ENCODE measurements around the gene AVPI1.

DNA sequence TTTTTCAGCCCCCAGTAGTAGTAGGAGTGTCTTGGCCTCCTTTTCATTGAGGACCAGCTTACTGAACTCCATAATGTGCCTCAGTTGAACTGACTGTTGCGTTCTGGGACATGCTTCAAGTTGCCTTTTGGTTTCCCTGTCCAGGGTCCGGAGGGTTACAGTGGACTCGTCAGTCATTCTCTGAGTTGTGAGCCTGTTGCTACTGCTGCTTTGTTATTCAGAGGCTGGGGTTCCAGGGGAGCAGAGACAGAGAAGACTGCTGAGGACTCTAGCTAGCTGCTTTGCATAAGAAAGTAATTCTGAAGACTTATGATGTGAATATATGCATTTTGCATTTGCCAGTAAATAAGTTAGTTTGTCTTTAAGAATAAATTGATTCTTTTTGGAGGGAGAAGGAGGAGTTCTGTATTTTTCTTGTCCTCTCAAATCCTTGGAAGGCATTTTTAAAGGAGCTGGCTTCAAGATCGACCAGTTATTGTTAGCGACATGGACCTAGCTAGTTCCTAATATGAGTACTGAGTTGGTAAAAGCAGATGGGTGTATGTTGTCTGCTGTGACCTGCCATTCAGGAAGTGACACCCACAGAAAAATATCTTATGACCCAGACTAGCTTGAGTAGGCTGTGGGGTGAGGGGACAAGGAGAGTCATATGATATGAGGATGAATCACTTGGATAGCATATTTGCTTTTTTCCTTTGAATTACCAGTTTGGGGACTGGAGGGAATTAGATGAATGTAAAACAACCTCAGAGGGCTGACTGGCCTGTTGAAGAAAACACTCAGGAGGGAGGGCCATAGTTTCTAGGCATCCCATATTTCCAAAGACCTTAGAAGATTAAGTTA is 38.3 kb downstream of the AVPI1 start:
- TF ChIP-seq, protein P1, sequence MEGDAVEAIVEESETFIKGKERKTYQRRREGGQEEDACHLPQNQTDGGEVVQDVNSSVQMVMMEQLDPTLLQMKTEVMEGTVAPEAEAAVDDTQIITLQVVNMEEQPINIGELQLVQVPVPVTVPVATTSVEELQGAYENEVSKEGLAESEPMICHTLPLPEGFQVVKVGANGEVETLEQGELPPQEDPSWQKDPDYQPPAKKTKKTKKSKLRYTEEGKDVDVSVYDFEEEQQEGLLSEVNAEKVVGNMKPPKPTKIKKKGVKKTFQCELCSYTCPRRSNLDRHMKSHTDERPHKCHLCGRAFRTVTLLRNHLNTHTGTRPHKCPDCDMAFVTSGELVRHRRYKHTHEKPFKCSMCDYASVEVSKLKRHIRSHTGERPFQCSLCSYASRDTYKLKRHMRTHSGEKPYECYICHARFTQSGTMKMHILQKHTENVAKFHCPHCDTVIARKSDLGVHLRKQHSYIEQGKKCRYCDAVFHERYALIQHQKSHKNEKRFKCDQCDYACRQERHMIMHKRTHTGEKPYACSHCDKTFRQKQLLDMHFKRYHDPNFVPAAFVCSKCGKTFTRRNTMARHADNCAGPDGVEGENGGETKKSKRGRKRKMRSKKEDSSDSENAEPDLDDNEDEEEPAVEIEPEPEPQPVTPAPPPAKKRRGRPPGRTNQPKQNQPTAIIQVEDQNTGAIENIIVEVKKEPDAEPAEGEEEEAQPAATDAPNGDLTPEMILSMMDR (IDR thresholded peaks at IDR 0.05), result no peak
- no peak for TF ChIP-seq POLR2A (IDR thresholded peaks at IDR 0.05)
- peak in 1 of 2 donors; percentile 76 for TF ChIP-seq POLR2AphosphoS5 (IDR thresholded peaks at IDR 0.05; ENCODE audit: insufficient read depth in 1 of 2, low read depth in 1 of 2)
